HL-60/S4 treated with retinoic acid at 250 ng/mL for 4 days and 3 days (cell line): ENCODE results near the gene BUB3.

Experiments
- in situ Hi-C: fragments of 300-500 bp; cut with MboI; formaldehyde crosslinking; loops from 2 replicates; pipeline ENCODE4 v1.7.0; 2022; ENCODE audit warnings: low sequenced_read_pairs

BUB3 gene

DNA sequence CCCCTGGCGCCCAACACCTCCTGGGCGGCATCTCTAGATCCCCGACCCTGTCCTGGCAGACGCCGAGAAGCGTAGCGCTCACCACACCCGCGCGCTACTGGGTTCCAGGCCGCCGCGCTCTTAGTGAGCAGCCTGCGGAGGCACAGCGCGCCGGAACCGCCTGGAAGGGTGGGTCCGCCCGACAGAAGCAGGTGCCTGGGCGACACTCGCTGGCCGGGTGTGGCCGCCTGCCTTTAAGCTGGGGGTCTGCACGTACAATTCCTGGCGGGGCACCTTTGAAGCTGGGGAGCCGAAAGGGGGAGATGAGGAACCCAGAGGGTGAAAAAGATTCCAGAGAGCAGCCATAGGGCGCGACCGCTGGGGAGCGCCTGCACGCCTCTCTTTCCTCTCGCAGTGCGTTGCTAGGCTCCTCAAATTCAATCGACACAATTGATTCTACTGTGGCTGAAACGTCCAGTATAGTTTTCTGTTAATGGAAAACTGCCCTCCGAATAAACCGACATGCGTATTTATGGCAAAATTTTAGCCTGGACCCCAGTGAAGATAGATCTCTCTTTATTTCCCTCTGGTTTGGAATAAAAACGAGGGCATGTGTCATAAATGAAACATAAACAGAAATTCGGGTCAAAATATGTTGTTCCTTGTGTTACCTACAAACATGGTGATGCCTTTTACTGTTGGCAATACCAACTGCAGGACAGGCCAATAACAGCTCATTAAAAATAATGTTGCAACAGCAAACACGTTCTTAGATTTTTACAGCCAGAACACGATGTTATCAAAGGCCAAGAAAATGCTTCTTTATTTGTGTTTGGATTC is 13.8 kb upstream of the BUB3 start:
- in situ Hi-C loops, result no loop called here

DNA sequence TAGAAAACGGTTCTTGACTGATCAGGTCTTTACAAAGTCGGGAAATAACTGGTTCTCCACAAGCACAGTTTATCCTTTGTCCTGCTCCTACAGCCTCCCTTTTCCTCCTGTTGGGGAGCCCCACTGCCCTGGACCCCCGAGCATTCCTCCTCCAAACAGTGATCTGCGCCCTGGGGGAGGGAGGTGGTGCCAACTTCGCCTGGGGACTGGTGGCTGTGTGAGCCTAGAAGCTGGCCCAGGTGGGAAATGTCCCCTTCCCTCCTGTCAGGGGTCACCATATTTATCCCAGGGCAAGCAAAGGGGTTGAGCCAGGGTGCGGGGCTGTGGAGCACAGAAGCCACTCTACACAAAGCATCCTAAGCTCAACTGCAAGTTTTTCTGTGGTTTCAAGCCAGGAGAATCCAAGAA is 13.2 kb upstream of the BUB3 start:
- in situ Hi-C loops, result no loop called here

DNA sequence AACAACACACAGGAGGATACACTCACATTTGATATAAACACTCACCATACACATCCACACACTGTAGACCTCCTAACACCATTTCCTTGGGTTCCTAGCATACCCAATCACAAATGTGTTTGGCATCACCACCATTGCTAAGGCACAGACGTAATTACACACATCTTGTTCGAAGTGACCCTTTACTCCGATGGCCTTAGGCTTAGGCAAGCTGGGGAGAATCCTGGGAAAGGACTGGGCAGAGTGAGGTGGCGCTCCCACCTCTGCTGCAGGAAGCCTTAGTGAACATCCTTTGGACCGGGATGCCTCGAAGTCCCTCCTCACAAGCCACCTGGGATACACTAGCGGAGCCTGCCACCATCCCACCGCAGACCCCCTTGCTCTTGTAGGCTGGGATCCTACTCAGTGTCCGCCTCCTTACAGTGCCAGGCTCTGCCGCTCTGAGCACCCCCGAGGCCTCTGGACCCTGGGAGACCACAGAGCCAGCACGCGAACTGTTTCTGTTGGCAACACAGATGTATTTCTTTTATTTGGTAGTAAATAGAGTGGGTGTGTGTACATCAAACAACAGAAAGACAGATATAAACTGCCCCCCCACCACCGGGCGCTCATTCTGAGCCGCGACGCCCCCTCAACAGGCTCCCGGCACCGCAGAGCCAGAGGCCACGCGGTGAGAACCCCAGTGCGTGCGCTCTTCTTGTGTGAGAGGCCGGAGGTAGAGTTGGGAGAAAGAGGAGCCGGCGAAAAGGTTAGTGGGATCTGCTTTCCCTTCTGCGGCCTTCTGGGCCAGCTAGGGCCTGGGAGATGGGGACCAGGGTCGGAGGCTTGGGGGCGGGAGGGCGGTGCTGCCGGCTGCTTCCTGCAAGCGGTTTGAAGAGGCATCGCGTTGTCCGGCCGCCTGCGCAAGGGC is 12.2 kb upstream of the BUB3 start:
- in situ Hi-C loops, result no loop called here

DNA sequence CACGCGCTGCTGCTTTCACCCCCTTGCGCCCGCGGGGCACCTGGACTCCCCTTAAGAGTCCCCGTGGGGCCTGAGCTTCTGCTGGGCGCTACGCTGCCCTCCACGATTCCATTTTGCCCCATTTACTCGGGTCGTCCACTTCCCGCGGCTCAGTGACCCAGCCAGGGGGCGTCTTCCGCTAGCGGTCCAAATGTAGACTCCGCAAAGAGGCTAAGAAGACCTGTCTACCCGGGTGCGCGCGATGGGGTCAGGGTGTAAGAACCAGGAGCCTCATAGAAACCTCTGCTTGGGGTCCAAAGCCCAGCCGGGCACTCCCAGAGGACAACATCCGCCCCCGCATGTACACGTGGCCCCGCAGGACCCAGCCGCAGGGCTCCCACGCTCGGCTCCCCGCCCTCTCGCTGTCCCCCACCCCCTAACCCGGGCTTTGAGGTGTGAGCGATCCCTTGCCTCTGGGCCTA is 11.5 kb upstream of the BUB3 start:
- in situ Hi-C loops, result no loop called here

DNA sequence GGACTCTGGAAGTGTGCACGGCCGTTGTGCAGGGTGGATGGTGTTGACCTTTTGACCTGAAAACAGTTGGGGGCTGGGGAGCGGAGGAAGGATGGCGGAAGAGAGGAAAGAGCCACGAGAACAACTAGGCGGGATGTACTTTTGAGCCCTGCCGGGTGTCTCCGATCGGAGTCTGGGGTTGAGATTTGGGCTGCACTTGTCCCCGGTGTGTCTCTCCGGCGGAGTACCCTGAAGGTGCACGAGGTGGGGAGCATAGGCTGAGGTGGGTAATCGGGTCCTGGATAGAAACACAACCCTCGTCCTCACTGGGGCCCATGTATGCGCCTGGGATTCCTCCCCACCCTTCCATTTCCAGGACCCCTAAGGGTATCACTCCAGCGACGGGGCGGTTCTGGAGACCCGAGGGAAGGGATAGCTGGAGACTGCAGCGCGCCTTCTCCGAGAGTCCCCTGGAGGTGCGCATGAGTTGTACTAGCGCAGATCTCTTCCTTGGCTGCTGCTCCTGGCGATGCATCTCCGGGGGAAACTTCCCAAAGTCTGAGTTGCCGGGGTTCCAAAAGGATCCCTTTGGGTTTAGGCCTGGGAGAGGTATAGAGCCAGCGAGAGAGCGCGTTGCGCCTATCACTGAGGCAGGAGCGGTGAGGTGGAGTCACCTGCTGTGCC is 10.9 kb upstream of the BUB3 start:
- in situ Hi-C loops, result no loop called here

DNA sequence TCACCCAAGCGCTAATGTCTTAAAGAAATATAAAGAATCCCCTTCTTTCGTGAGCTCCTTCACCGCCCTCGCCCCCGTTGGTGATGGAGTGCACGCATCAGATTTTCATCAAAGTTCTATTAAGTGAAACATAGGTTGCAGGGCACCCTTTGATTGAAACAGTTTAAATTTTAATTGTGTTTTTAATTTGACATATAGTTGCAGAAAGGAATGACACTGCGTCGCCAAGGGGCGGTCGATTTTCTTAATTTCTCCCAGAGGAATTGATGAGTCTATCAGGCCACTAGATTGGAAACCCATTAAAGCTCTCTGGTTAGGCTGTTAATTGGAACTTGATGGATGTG is 10.4 kb upstream of the BUB3 start:
- in situ Hi-C loops, result no loop called here

DNA sequence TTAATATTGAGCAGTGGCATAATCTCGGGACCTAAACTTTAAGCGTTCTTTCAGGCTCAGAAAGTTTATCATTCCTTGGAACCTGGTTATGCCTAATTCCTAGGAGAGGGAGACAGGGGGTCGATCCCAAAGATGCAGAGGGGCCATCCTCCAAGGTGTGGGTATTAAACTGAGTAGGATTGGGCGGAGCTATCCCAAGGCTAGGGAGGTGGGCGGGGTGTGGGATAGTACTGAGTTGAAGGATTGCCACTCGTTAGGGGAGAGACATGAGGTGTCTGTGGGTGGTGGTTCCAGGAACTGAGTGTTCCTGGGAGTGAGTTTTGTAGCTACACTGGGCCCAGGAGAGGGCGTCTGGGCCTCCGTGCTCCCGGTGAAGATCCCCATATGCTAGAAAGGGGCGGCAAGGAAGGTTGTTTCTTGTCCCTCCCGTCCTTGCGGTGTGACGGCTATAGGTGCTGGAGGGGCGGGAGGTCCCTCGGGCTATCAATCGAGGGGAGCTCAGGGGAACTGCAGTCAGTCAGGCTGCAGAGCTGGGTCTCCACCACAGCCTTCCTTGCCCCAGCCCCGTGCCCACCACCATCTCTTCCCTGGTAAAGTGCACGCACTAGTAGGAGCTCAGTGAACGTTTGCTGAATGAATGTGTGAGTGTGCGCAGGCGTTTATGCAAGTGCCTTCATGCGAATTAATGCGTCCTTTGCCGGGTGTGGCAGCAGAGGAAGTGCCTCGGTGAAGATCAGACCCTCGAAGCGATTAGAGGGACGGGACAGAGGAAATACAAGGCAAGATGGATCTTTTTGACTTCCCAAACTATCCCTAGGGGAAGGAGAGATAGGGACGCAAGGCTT is 9.3 kb upstream of the BUB3 start:
- in situ Hi-C loops, result no loop called here

DNA sequence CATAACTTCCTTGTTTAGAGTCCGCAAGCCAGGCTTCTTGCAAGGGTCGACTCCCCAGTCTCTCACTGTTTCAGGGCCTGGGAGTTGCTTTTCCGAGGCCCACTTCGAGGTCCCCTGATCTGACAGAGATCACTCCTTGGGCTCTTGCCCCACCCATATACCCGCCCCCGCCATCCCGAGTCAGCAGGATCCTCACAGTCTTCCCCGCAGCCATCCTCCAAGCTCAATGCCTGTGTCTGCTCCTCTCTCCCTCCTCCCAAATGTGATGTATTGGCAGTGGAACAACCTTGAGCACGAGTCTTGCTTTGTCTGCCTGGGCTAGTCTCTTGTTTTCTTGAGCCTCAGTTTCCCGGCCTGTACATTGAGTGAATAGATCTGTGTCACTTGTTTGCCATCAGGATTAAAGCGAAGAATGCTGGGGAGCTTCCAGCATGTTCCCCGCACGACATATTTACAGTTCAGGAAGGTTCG is 8.6 kb upstream of the BUB3 start:
- in situ Hi-C loops, result no loop called here

DNA sequence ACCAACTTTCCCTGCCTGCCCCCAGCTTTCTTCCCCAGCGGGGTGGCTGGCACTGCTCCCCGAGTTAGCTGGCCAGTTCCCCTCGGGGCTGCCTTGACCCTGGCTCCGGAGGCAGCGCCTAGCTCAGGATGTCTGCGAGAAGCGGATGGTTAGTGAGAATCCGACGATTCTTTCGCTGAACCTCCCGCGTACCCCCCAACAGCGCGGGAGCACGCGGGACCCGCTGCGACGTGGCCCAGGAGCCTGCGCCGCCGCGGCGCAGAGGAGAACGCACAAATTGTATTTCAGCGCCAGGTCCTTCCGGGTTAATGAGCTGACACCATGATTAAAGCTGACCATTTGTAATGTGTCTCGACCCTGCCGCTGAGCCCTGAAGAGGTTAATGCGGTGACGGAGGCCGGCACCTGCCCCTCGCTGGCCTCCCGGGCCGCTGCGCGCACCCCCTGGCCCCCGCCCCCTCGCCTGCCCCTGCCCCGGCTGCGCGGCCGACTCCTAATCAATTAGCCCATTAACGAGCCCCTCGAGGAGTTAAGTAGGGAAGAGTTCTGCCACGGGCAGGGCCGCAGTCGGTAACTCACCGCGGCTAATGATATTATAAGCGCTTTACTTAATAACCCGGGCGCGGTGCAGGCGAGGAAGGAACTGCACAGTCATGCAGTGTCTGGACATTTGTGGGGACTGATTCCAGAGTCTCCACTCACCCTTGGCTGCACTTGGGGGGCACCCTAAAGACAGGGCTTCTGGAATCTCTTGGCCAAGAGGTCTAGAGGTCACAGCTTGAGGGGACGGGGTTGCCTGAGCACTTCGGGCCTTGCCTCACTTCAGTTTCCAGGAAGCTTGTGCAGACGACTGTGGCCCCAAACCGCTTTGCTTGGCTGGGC is 7.9 kb upstream of the BUB3 start:
- in situ Hi-C loops, result no loop called here

DNA sequence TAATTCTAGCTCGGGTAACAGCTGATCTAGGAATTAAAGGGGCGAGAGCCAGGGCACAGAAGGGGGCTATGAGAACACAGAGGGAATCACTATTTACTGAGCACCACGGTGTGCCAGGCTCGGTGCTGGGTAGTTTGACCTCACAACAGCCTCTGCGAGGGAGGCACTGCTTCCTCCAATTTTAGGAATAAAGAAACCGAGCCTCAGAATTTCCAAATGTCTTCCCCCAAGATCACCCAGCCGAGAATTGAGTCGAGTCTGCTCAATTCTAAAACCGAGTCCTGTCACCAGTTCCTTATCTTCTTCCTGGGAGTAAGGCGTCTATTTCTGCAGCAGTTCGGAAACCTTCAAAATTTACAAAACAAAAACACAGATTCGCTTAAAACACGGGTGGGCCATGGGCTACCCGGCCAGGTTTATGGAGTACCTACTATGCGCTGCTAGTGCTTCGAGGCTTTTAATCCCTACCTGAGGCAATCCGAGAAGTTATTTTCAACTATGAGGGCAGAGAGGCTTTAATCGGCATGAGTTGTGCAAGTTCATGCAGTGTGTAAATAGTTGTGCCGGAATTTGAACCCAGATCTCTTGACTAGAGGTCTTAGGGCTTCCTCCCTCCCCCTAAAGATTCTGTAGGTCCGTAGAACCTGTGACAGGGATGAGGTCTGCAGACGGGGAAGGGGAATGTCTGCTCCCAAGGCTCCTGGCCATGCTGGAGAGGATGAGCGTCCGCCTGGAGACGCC is 7.1 kb upstream of the BUB3 start:
- in situ Hi-C loops, result no loop called here

DNA sequence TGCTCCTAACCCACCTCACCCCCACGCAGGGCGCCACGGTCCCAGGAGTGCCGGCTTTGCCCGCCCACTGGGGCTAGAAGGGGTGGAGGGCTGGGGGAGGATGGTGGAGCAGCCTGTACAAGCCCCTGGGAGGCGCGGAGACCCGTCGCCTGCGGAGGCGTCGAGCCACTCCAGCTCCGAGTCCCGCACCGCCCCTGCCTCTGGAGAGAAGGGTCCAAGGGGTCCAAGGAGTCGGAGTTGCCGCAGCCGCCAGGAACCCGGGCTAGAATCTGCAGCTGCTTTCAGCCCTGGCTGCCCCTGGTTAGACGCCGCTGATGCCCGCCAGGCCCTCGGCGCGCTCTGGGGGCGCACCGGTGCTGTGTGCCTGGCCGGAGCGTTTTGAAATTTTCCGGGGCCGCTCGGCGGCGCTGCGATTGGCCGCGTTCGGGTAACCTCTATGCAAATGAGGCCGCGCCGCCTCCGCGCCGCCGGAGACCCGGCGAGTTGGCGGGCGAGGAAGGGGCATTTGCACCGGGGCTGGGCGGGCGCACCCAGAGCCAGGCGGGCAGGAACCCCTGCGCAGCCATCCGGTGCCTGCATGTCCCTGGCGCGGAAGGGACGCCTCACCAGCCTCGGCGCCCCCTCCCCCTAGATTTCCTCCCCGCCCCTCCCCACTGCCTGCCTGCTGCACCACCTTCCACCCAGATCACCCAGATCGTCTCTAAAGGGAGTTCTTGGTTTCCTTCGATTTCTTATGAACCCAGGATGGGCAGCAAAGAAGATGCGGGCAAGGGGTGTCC is 6.4 kb upstream of the BUB3 start, which contains the start of gene HMX2:
Gene HMX2 (plus strand): TSS at position 502 of the 779 bp plus-strand sequence. CDS start 243 bp downstream, at position 745.
- in situ Hi-C loops, result no loop called here

DNA sequence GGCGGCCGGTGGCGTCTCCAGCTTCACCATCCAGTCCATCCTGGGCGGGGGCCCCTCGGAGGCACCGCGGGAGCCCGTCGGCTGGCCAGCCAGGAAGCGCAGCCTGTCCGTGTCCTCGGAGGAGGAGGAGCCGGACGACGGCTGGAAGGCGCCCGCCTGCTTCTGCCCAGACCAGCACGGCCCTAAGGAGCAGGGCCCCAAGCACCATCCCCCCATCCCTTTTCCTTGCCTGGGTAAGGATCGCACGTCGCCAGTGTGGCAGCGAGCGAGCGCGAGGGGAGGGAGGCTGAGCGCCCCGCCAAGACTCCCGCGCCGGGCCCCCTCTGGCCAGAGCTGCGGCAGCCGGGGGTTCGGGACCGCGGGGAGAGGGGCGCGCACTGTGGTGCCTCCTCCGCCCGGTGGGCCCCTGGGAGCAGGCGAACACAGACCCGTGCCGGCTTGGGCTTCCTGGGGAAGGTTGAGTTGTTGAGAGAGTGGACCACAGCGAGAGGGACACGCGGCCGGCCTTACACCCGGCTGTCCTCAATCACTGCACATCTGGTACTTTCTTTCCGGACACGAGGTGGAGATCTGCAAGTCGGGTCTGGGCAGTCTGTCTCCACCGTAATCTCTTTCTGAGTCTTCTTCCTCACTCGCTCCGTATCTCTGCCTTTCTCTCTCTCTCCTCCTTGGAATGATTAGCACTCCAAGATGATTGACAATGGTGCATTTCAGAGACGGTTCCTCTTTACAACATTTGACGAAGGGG is 5.6 kb upstream of the BUB3 start:
- in situ Hi-C loops, result no loop called here

DNA sequence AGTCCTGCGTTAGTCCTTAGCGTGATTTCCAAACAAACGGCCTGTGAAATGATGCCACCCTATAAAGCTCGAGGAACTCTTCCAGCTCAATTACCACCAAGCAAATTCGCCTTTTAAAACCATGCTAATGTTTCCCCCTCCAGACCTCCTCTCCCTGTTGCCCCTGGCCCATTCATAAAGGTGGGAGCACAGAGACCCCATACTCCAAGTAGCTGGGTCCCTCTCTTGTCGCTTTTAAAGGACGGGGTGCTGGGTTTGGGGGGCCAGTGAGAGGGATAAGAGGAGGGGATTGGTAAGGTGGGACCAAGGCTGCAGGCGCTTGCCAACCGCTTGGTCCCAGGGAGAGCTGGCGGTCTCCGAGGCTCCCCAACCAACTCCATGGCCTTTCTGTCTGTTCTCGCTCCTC is 5.0 kb upstream of the BUB3 start:
- in situ Hi-C loops, result no loop called here

DNA sequence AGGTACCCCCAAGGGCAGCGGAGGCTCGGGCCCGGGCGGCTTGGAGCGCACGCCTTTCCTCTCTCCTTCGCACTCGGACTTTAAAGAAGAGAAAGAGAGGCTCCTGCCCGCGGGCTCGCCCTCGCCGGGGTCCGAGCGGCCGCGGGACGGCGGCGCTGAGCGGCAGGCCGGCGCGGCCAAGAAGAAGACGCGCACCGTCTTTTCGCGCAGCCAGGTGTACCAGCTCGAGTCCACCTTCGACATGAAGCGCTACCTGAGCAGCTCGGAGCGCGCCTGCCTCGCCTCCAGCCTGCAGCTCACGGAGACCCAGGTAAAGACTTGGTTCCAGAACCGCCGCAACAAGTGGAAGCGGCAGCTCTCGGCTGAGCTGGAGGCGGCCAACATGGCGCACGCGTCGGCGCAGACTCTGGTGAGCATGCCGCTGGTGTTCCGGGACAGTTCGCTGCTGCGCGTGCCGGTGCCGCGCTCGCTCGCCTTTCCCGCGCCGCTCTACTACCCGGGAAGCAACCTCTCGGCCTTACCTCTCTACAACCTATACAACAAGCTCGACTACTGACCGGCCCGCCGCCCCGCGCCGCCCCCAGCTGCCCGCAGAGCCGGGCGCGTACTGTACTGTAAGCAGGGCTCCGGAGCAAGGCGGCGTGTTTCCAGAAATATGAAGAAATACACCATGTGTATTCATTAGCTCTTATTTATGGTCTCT is 4.5 kb upstream of the BUB3 start:
- in situ Hi-C loops, result no loop called here

DNA sequence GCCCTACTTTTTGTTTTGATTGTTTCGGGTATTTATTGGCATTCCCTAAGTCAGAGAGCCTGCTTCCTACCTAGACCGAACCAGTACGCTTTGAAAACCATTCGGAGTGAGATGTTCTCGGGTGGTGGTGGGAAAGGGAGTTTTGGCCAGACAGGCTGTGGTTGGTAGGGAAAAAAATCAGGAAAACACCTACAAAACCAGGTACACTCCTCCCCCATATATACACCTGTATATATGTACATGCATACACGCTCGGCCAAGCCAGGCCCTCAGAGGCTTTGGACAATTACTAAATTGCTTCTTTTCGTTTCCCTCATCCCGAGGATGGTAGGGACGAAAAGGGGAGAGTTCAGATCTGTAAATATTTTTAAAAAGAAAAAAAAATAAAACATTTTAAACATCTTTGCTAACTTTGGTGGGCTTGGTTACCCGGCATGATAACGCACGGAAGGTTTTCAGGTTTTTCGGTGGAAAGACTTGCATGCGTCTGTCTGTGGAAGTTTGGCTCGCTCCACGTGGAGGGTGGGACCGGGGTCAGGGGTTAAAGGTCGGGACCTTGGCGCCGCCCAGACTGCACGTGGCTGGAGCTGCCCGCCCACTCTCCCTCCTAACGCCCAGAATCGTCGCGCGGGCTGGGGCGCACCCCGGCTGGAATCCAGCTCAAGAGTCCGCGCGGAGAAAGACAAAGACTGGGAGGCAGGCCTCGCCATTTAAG is 3.8 kb upstream of the BUB3 start:
- in situ Hi-C loops, result no loop called here
